ENCODE measurements around the gene CCDC83. TPM values are rescaled to one million over a fixed set of nuclear protein-coding genes. Genes with fewer than 3 reads are reported as not detected.

CCDC83 gene
- total RNA-seq, 1 donor = under 0.01 TPM

Other genes starting within 250 kb of the CCDC83 start
- 1.1 TPM for gene DLG2, start 228.0 kb upstream of the CCDC83 start, total RNA-seq
- 15.9 TPM for gene TMEM126B, start 226.8 kb upstream of the CCDC83 start, total RNA-seq
- gene TMEM126A, start 207.4 kb upstream of the CCDC83 start, total RNA-seq = 14.0 TPM
- 70.8 TPM for gene CREBZF, start 190.3 kb upstream of the CCDC83 start, total RNA-seq
- under 0.01 TPM for gene CCDC89, start 169.2 kb upstream of the CCDC83 start, total RNA-seq
- gene SYTL2, start 44.2 kb upstream of the CCDC83 start, total RNA-seq = 0.81 TPM
- 153 TPM for gene PICALM, start 213.7 kb downstream of the CCDC83 start, total RNA-seq